Lower leg skin (tissue), 4 donors: ENCODE results near the gene POPDC2. TPM values are rescaled to one million over a fixed set of nuclear protein-coding genes. Genes with fewer than 3 reads are reported as not detected.

Experiments used
- DNase-seq, 2 donors: peaks; one replicate each; pipeline ENCODE4 v3.0.0-alpha.2; 2019; ENCODE audit warnings: low spot score in 2 of 2
- H3K4me3 ChIP-seq: fragments of 200-600 bp; sonication (generic); 2 replicates; pipeline ENCODE4 v1.5.1; 2017; ENCODE audit warnings: mild to moderate bottlenecking, low read depth; ENCODE audit not compliant: poor library complexity, severe bottlenecking
- CTCF ChIP-seq, 3 donors: fragments of 450-650 bp; IDR thresholded peaks; one replicate each; pipeline ENCODE4 v1.5.1; 2016; ENCODE audit warnings: antibody characterized with exemption in 3 of 3, mild to moderate bottlenecking in 3 of 3, moderate library complexity in 2 of 3
- POLR2A ChIP-seq, 2 donors: fragments of 450-650 bp; IDR thresholded peaks; one replicate each; pipeline ENCODE4 v1.6.1; 2016 to 2017; ENCODE audit warnings: antibody characterized with exemption in 2 of 2, mild to moderate bottlenecking in 1 of 2, moderate library complexity in 1 of 2
- WGBS, 2 donors: methylation state at CpG; one replicate each; pipeline ENCODE4 v1.1.5; 2018; 5-methylcytosine and 5-hydroxymethylcytosine counted together
- intact Hi-C: fragments of 100-400 bp; cut with DNase I; formaldehyde crosslinking; loops from one replicate; pipeline ENCODE4 v1.15.0; 2023; ENCODE audit warnings: low total_unique reads
- total RNA-seq, 4 donors: library from RNA; depleted of rRNA; stranded (reverse); fragments of >200 nt; gene quantifications; one replicate each; pipeline ENCODE4 v1.1.0, GENCODE V29; 2016

Gene POPDC2
- total RNA-seq, 4 donors from 2014 or later = 0.97 to 1.9 (median 1.3) TPM

DNA sequence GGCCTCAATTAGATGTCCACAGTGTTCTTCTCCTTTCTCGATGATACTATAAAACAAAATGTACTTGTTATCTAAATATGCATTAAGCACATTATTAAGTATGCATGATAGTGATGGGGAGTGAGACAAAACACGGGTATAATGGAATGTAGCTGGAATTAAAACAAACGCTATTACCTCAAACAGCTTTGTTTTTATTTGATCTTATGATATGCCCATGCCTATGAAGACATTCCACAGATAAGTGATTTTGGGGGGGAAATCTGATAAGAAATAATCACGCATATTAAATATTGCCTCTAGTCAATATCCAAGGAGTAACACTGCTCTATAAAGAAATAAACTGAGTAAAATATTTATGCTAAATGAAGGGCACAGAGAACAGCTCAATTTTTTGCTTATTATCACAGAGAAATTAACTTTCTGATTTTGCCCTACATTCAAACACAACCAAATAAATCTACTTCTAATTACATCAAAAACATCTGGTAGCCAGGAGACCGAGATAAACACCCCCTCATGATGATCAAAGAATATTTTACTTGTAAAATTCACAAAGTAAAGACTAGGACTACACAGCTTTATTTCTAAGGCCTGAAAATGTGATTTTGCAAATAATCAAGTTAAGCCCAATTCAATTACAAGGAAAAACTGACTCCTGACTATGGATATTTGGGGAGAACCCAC lies 14.9 kb upstream of the POPDC2 start:
- intact Hi-C loops = no loop called here
- no peak for TF ChIP-seq CTCF (IDR thresholded peaks at IDR 0.05)
- TF ChIP-seq POLR2A (IDR thresholded peaks at IDR 0.05) = no peak

GRCh38 chr3:119673875-119674274 lies 13.5 kb upstream of the POPDC2 start:
- TF ChIP-seq CTCF (IDR thresholded peaks at IDR 0.05) = no peak
- TF ChIP-seq POLR2A (IDR thresholded peaks at IDR 0.05) = no peak
- intact Hi-C loops = no loop called here
- no peak for DNase-seq

More for the DNA sequence above, 14.9 kb upstream of the POPDC2 start:
- no peak overlapping the region for H3K4me3 ChIP-seq
- 78 to 82% methylated on average over 5 of the region's 5 CpGs for WGBS, 2 donors
- no peak for DNase-seq

DNA sequence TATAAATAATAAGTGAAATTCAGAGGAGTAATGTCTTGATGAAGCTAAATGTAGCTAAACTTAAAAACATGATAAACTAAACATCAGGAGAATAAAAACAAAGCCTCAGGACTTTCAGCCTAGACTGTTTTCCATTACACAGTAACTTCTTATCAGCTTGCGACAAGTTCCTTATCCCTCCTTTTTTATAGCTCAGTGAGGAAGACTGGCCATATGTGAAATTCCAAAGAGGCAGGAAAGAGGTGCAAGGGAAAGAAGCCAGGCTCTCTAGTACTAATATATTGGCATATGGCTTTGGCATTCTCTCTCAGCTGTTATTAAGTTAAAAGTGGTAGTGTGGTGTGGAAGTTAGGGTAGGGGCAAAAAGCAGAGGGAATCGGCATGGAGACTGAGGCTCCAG lies 12.4 kb upstream of the POPDC2 start:
- TF ChIP-seq POLR2A (IDR thresholded peaks at IDR 0.05) (no peak), CTCF (IDR thresholded peaks at IDR 0.05) (no peak)
- intact Hi-C loops = no loop called here
- no peak overlapping the region for H3K4me3 ChIP-seq
- WGBS, 2 donors = 83 to 89% methylated on average over 2 of the region's 2 CpGs
- no peak for DNase-seq

More at GRCh38 chr3:119673875-119674274, 13.5 kb upstream of the POPDC2 start:
- no peak overlapping the region for H3K4me3 ChIP-seq
- 91% methylated on average over 15 of the region's 18 CpGs for WGBS, 2 donors

GRCh38 chr3:119669906-119670570 lies 9.6 kb upstream of the POPDC2 start:
- no peak for DNase-seq
- WGBS, 2 donors = 88 to 91% methylated on average over 5 of the region's 5 CpGs
- intact Hi-C loops = no loop called here
- no peak overlapping the region for H3K4me3 ChIP-seq
- no peak for TF ChIP-seq CTCF (IDR thresholded peaks at IDR 0.05)
- TF ChIP-seq POLR2A (IDR thresholded peaks at IDR 0.05) = no peak

DNA sequence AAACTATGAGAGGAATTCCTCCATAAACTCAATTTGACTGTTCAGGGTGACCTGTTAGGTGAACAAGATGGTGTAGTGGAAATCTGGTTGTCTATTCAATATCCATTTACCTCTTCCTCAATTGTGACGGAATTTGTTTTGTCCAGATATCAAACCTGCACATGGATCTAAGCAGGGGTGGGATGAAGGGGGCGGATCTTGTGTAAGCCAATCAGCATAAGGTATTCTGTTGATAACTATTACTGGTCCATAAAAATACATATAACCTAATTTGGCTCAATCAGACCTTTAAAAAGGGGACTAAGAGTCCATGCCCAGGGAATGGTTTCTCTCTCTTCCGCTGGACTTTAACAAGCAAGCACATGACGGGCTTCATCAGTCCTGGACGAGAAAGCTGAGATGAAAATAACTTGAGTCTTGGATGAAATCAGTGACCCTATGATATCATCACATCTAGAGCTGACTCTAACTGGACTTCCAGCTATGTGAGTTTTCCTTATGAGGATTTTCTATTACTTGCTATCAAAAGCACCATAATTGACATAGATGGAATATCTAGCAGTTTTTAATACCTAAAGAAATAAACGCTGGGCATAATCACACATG lies 5.7 kb upstream of the POPDC2 start:
- intact Hi-C loops = no loop called here
- WGBS, 2 donors = 84 to 90% methylated on average over 6 of the region's 6 CpGs
- DNase-seq = no peak
- no peak overlapping the region for H3K4me3 ChIP-seq
- no peak for TF ChIP-seq CTCF (IDR thresholded peaks at IDR 0.05)
